Endothelial cell of umbilical vein (primary cell): ENCODE data around the gene ENAH. TPM values are rescaled to one million over a fixed set of nuclear protein-coding genes. Genes with fewer than 3 reads are reported as not detected.
A peak's percentile ranks its signal among the peaks of the same experiment; 100 is the strongest.

Source experiments
- BruUV-seq: library from RNA; stranded (reverse); fragments of 400-500 nt; replicated peaks from 2 replicates; lab custom pipeline; 2021; lab: Mats Ljungman, UMichigan
- CTCF ChIA-PET: fragments of 300-600, 350-600 bp; sonication (Branson Sonifier 250); formaldehyde crosslinking; loops from one replicate; lab custom pipeline; 2021; ENCODE audit warnings: antibody characterized with exemption, inconsistent platforms; lab: Charles Lee
- POLR2A ChIA-PET: fragments of 300-600, 350-600 bp; sonication (Branson Sonifier 250); formaldehyde crosslinking; loops from one replicate; lab custom pipeline; 2021; ENCODE audit warnings: antibody characterized with exemption, inconsistent platforms; lab: Charles Lee
- DNase-seq: peaks from one replicate; pipeline ENCODE4 v3.0.0-alpha.2; 2011; ENCODE audit warnings: low read depth, low spot score
- FAIRE-seq: peaks from 2 replicates; lab custom pipeline; 2011; peaks lifted over from hg19 to GRCh38; lab: Jason Lieb, UNC
- H2AFZ ChIP-seq: 2 replicates; pipeline ENCODE4 v1.6.0; 2012; ENCODE audit warnings: low read depth, low read length, control low read depth, inconsistent platforms
- H3K27ac ChIP-seq: 2 replicates; pipeline ENCODE4 v1.5.1; 2011; ENCODE audit warnings: low read depth, mild to moderate bottlenecking, control low read depth, low read length, moderate library complexity; ENCODE audit not compliant: insufficient read depth
- H3K27me3 ChIP-seq, 2 experiments: 2 replicates each; pipeline versions ENCODE4 v1.6.0 to v1.6.1; 2011; ENCODE audit warnings: low read length in 2 of 2, mixed read lengths in 1 of 2; ENCODE audit not compliant: control insufficient read depth in 2 of 2, insufficient read depth in 2 of 2
- H3K36me3 ChIP-seq, 2 experiments: 2 replicates in 1 of 2; 3 replicates in 1 of 2; pipeline ENCODE4 v1.5.1; 2011; ENCODE audit warnings: low read length in 2 of 2, mild to moderate bottlenecking in 1 of 2, moderate library complexity in 1 of 2; ENCODE audit not compliant: control insufficient read depth in 2 of 2, insufficient read depth in 2 of 2; ENCODE audit errors: extremely low read depth in 1 of 2
- H3K4me1 ChIP-seq: 3 replicates; pipeline ENCODE4 v1.5.1; 2011; ENCODE audit warnings: mild to moderate bottlenecking, low read length; ENCODE audit not compliant: control insufficient read depth, insufficient read depth; ENCODE audit errors: extremely low read depth
- H3K4me2 ChIP-seq: 2 replicates; pipeline ENCODE4 v1.6.1; 2011; ENCODE audit warnings: low read length, control low read depth, mixed read lengths; ENCODE audit not compliant: insufficient read depth
- H3K4me3 ChIP-seq, 3 experiments: fragments of 200-600 bp in 1 of 3; sonication (generic), shearing (Covaris generic) in 1 of 3; replicated peaks in 1 of 3; 2 replicates each; pipeline ENCODE4 v1.5.1; 2011 to 2016; ENCODE audit warnings: control low read depth in 3 of 3, low read length in 3 of 3, mild to moderate bottlenecking in 2 of 3, inconsistent platforms in 1 of 3, low read depth in 1 of 3, moderate library complexity in 1 of 3; ENCODE audit not compliant: insufficient read depth in 1 of 3
- H3K79me2 ChIP-seq: 2 replicates; pipeline ENCODE4 v1.6.0; 2012; ENCODE audit warnings: low read length, inconsistent platforms; ENCODE audit not compliant: control insufficient read depth, insufficient read depth
- H3K9ac ChIP-seq: replicated peaks from 2 replicates; pipeline ENCODE3; 2011; ENCODE audit warnings: low read length, control low read depth; ENCODE audit not compliant: insufficient read depth; ENCODE audit errors: extremely low read depth
- H3K9me1 ChIP-seq: replicated peaks from 3 replicates; pipeline ENCODE4 v1.6.0; 2011; ENCODE audit warnings: mild to moderate bottlenecking, low read length; ENCODE audit not compliant: control insufficient read depth, insufficient read depth; ENCODE audit errors: extremely low read depth
- H3K9me3 ChIP-seq: replicated peaks from 2 replicates; pipeline ENCODE4 v1.5.1; 2012; ENCODE audit warnings: low read length, inconsistent platforms; ENCODE audit not compliant: control insufficient read depth, insufficient read depth
- H4K20me1 ChIP-seq: replicated peaks from 2 replicates; pipeline ENCODE3; 2011; ENCODE audit warnings: mild to moderate bottlenecking, low read length; ENCODE audit not compliant: control insufficient read depth, insufficient read depth; ENCODE audit errors: extremely low read depth
- CTCF ChIP-seq, 2 donors: IDR thresholded peaks; 1 replicate in 1 of 2; 2 replicates in 1 of 2; pipeline ENCODE4 v1.5.1; 2011; ENCODE audit warnings: low read length in 2 of 2, mild to moderate bottlenecking in 2 of 2, moderate library complexity in 2 of 2, control low read depth in 1 of 2, inconsistent platforms in 1 of 2, low read depth in 1 of 2; ENCODE audit not compliant: insufficient read depth in 1 of 2; ENCODE audit errors: extremely low read depth in 1 of 2
- EZH2 ChIP-seq: IDR thresholded peaks from 2 replicates; pipeline ENCODE4 v1.6.1; 2012; ENCODE audit warnings: borderline replicate concordance, low read depth, mild to moderate bottlenecking, moderate library complexity, low read length, inconsistent platforms; ENCODE audit not compliant: severe bottlenecking
- FOS ChIP-seq: IDR thresholded peaks from 2 replicates; pipeline ENCODE4 v1.6.1; 2011; ENCODE audit warnings: mild to moderate bottlenecking, low read length, moderate library complexity, borderline replicate concordance; ENCODE audit not compliant: insufficient read depth
- GATA2 ChIP-seq: IDR thresholded peaks from 2 replicates; pipeline ENCODE4 v1.7.0; 2011; ENCODE audit warnings: low read depth, mild to moderate bottlenecking, moderate library complexity, mixed read lengths, low read length; ENCODE audit not compliant: insufficient read length, insufficient read depth
- JUN ChIP-seq: IDR thresholded peaks from 2 replicates; pipeline ENCODE4 v1.6.1; 2011; ENCODE audit warnings: borderline replicate concordance, low read depth; ENCODE audit not compliant: insufficient read length, insufficient read depth
- MAX ChIP-seq: IDR thresholded peaks from 2 replicates; pipeline ENCODE4 v1.6.1; 2011; ENCODE audit not compliant: insufficient read depth, insufficient read length
- MYC ChIP-seq: IDR thresholded peaks from one replicate; pipeline ENCODE4 v1.6.1; 2011; ENCODE audit warnings: mild to moderate bottlenecking, low read depth, low read length
- POLR2A ChIP-seq: IDR thresholded peaks from 2 replicates; pipeline ENCODE4 v1.6.1; 2012; ENCODE audit warnings: low read depth, mild to moderate bottlenecking, control low read depth, low read length
- POLR2AphosphoS5 ChIP-seq: IDR thresholded peaks from 2 replicates; pipeline ENCODE4 v1.6.1; 2012; ENCODE audit warnings: low read depth, mild to moderate bottlenecking, control low read depth, low read length, moderate library complexity; ENCODE audit not compliant: insufficient read depth
- dilution Hi-C: fragments of 300-500 bp; cut with MboI; formaldehyde crosslinking; loops from one replicate; pipeline ENCODE4 v1.15.0; 2019; ENCODE audit warnings: low sequenced_read_pairs; ENCODE audit not compliant: extremely low pct_ligation_motif_present
- intact Hi-C: fragments of 100-400 bp; cut with micrococcal nuclease; formaldehyde crosslinking; loops from one replicate; pipeline ENCODE4 v1.10.0; 2022
- polyA plus RNA-seq, 4 experiments: library from polyadenylated mRNA; depleted of rRNA in 3 of 4; stranded (reverse) in 3 of 4; unstranded in 1 of 4; fragments of >200 nt; gene quantifications; 2 replicates each; pipeline versions ENCODE4 v1.2.1 to v1.2.3, GENCODE V29; 2011 to 2012; ENCODE audit warnings: missing spikeins in 1 of 4
- total RNA-seq: library from RNA; stranded (reverse); gene quantifications from 2 replicates; pipeline ENCODE4 v1.2.3, GENCODE V29; 2021

Gene ENAH
- total and polyA plus RNA-seq, 2 donors (not counting 3 experiments of a cell fraction or from before 2014, with no cell fraction given) = 19.9 to 95.6 TPM

- CTCF ChIA-PET = no interaction called here
- Histone ChIP-seq H3K4me3 (no peak overlapping the region), H3K27me3 (no peaks in the 10 kb centered on the region), H3K9ac (no peak overlapping the region), H3K36me3 (no peaks in the 10 kb centered on the region), H3K9me3 (no peaks in the 10 kb centered on the region), H3K79me2 (peaks cover 37% of the 10 kb centered on the region), H3K9me1 (no peaks in the 10 kb centered on the region), H3K27ac (no peak overlapping the region), H3K4me1 (peaks cover 14% of the 10 kb centered on the region), H3K4me2 (no peak overlapping the region), H4K20me1 (no peaks in the 10 kb centered on the region), H2AFZ (no peak overlapping the region)
- no peak for TF ChIP-seq EZH2
- TF ChIP-seq FOS = peak; percentile 5
- DNase-seq = no peak
- BruUV-seq = no TSS peak
- intact Hi-C loops (no loop called here), dilution Hi-C loops (no loop called here)
- POLR2A ChIA-PET = no interaction called here
- FAIRE-seq = no peak
Measured at GRCh38 chr1:225597926-225598575, 54.9 kb downstream of the ENAH start.

- H3K4me2 ChIP-seq = no peak overlapping the region
- FAIRE-seq (no peak), DNase-seq (no peak)
- H4K20me1 ChIP-seq = no peaks in the 10 kb centered on the region
- no peaks in the 10 kb centered on the region for H3K9me1 ChIP-seq
- H3K36me3 ChIP-seq = no peaks in the 10 kb centered on the region
- H3K27ac ChIP-seq = no peak overlapping the region
- BruUV-seq = no TSS peak
- H3K27me3 ChIP-seq = no peaks in the 10 kb centered on the region
- H3K9me3 ChIP-seq = no peaks in the 10 kb centered on the region
- no peak overlapping the region for H2AFZ ChIP-seq
- CTCF ChIA-PET = interaction anchor here (1.5 kb wide), 1 partner anchor 17 kb away, joined by 3 read pairs; no protein-coding TSS in a partner anchor
- intact Hi-C loops (no loop called here), dilution Hi-C loops (no loop called here)
- peaks cover under 1% of the 10 kb centered on the region for H3K4me1 ChIP-seq
- peaks cover 35% of the 10 kb centered on the region for H3K79me2 ChIP-seq
- POLR2A ChIA-PET = no interaction called here
- H3K9ac ChIP-seq = no peak overlapping the region
- no peak overlapping the region for H3K4me3 ChIP-seq
- TF ChIP-seq JUN = no peak
- TF ChIP-seq MAX = no peak
- TF ChIP-seq CTCF (IDR thresholded peaks at IDR 0.05; ENCODE audit: extremely low read depth in 1 of 2, insufficient read depth in 1 of 2, low read depth in 1 of 2, low read length in 2 of 2) = no peak
- no peak for TF ChIP-seq EZH2
- no peak for TF ChIP-seq GATA2
- no peak for TF ChIP-seq POLR2AphosphoS5
- no peak for TF ChIP-seq POLR2A
- TF ChIP-seq FOS = no peak
- TF ChIP-seq MYC = no peak
Measured at GRCh38 chr1:225596736-225597135, 56.2 kb downstream of the ENAH start.
